A673 (cell line): ENCODE measurements around the gene TMEM185B. TPM values are rescaled to one million over a fixed set of nuclear protein-coding genes. Genes with fewer than 3 reads are reported as not detected.

Experiments used
- BruUV-seq: library from RNA; stranded (reverse); fragments of 400-500 nt; replicated peaks from 2 replicates; lab custom pipeline; 2021; lab: Mats Ljungman, UMichigan
- CTCF ChIA-PET: fragments of 300-600 bp; sonication (Branson Sonifier 250); formaldehyde crosslinking; loops from one replicate; lab custom pipeline; 2022; ENCODE audit warnings: antibody characterized with exemption; lab: Charles Lee
- POLR2A ChIA-PET: fragments of 300-600 bp; sonication (Branson Sonifier 250); formaldehyde crosslinking; loops from one replicate; lab custom pipeline; 2022; ENCODE audit warnings: antibody characterized with exemption; ENCODE audit not compliant: low non-redundant PET; lab: Charles Lee
- DNase-seq: peaks from one replicate; pipeline ENCODE4 v3.0.0-alpha.2; 2015; ENCODE audit warnings: low spot score
- H3K27ac ChIP-seq: fragments of 200-600 bp; sonication (generic); 2 replicates; pipeline ENCODE4 v1.5.1; 2016; ENCODE audit warnings: mixed run types, low read depth, mild to moderate bottlenecking, mixed read lengths, antibody characterized with exemption, low read length; ENCODE audit not compliant: poor library complexity, severe bottlenecking
- H3K27me3 ChIP-seq: fragments of 200-600 bp; sonication (generic); replicated peaks from 2 replicates; pipeline ENCODE4 v1.6.1; 2017; ENCODE audit warnings: mixed run types, low read depth, mild to moderate bottlenecking, mixed read lengths, antibody characterized with exemption, low read length; ENCODE audit not compliant: insufficient read depth, poor library complexity
- H3K36me3 ChIP-seq: fragments of 200-600 bp; sonication (generic); 2 replicates; pipeline ENCODE4 v1.6.1; 2016; ENCODE audit warnings: mixed run types, mild to moderate bottlenecking, mixed read lengths, antibody characterized with exemption, low read length; ENCODE audit not compliant: insufficient read depth, poor library complexity, severe bottlenecking
- H3K4me1 ChIP-seq: fragments of 200-600 bp; sonication (generic); 2 replicates; pipeline ENCODE4 v1.6.1; 2017; ENCODE audit warnings: mixed run types, mild to moderate bottlenecking, mixed read lengths, antibody characterized with exemption, low read length; ENCODE audit not compliant: insufficient read depth, poor library complexity, severe bottlenecking
- H3K4me3 ChIP-seq: fragments of 200-600 bp; sonication (generic); 2 replicates; pipeline ENCODE4 v1.5.1; 2016; ENCODE audit warnings: low read depth, mixed run types, mild to moderate bottlenecking, mixed read lengths, low read length; ENCODE audit not compliant: poor library complexity, severe bottlenecking
- H3K9me3 ChIP-seq: fragments of 200-600 bp; sonication (generic); 2 replicates; pipeline ENCODE4 v1.6.1; 2016; ENCODE audit warnings: mixed run types, low read depth, mild to moderate bottlenecking, mixed read lengths, antibody characterized with exemption, low read length; ENCODE audit not compliant: poor library complexity, severe bottlenecking
- CTCF ChIP-seq: fragments of 300-800, 200-600 bp; sonication (generic); conservative IDR thresholded peaks from 2 replicates; pipeline ENCODE4 v1.5.1; 2017; ENCODE audit warnings: low read depth, mild to moderate bottlenecking, antibody characterized with exemption, low read length, moderate library complexity, mixed read lengths
- EZH2 ChIP-seq: fragments of 200-600 bp; sonication (generic); IDR thresholded peaks from 2 replicates; pipeline ENCODE4 v1.6.1; 2017; ENCODE audit warnings: borderline replicate concordance, low read depth, mild to moderate bottlenecking, mixed read lengths, antibody characterized with exemption, low read length; ENCODE audit not compliant: poor library complexity, severe bottlenecking
- intact Hi-C: fragments of 100-400 bp; cut with micrococcal nuclease; formaldehyde crosslinking; loops from one replicate; pipeline ENCODE4 v1.10.0; 2022; ENCODE audit not compliant: unreplicated experiment
- total RNA-seq: library from RNA; stranded (reverse); gene quantifications from 2 replicates; pipeline ENCODE4 v1.2.3, GENCODE V29; 2021

TMEM185B gene
- total RNA-seq, 1 experiment from 2014 or later, result 34.5 TPM

- Histone ChIP-seq H3K27ac (no peak overlapping the region), H3K9me3 (no peaks in the 10 kb centered on the region), H3K27me3 (no peaks in the 10 kb centered on the region), H3K36me3 (no peaks in the 10 kb centered on the region), H3K4me1 (peaks cover 19% of the 10 kb centered on the region), H3K4me3 (no peak overlapping the region)
- intact Hi-C loops, result no loop called here
- ChIA-PET CTCF (no interaction called here), POLR2A (no interaction called here)
- DNase-seq, result no peak
- no TSS peak for BruUV-seq
- no peak for TF ChIP-seq CTCF
- TF ChIP-seq EZH2, result no peak
Observed at GRCh38 chr2:120250640-120251039, 27.4 kb upstream of the TMEM185B start.

GRCh38 chr2:120247851-120248250 lies 24.7 kb upstream of the TMEM185B start:
- no peak for TF ChIP-seq EZH2
- no peak for TF ChIP-seq CTCF
- H3K36me3 ChIP-seq, result no peaks in the 10 kb centered on the region
- BruUV-seq, result no TSS peak
- no peak overlapping the region for H3K27ac ChIP-seq
- ChIA-PET CTCF (no interaction called here), POLR2A (no interaction called here)
- no peak overlapping the region for H3K4me3 ChIP-seq
- H3K9me3 ChIP-seq, result no peaks in the 10 kb centered on the region
- H3K27me3 ChIP-seq, result no peaks in the 10 kb centered on the region
- peaks cover 27% of the 10 kb centered on the region for H3K4me1 ChIP-seq
- DNase-seq, result no peak
- intact Hi-C loops, result no loop called here

DNA sequence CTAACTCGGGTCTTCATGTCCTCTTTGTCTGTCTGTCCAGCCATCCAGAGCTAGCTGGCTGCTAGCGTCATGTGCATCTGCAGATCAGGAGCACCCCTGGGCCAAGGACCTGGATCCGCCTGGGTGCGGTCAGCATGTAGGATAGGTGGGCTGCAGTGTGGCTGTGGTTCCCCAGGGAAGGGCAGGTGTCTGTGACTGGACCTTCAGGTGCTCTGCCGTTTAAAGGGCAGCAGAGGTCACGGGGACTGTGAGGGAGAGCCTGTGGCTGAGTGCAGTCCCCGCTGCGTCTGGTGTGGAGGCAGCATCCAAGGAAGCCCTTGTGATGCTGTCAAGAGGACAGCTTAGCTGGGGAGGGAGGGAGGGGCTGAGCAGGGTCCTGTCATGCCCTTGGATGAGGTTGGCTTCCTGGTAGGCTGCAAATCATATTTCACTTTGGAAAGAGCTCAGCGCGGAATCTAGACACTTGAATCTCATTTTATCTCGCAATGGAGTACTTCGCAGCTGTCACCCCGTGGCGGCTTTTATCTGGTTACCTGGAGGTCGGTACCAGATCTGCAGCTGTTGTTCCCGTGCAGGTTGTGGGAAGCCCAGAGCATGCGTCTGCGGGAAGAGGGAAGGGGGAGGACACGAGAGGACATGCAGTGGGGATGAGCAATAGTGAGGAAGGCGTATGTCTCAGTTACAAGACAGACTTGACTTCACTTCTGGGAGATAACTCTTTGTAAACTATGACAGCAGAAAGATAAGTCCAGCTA lies 23.5 kb upstream of the TMEM185B start:
- DNase-seq, result no peak
- CTCF ChIA-PET, result interaction anchor here (0.5 kb wide), 1 partner anchor 66 kb away, joined by 3 read pairs; no protein-coding TSS in a partner anchor
- H3K27ac ChIP-seq, result no peak overlapping the region
- H3K36me3 ChIP-seq, result no peaks in the 10 kb centered on the region
- POLR2A ChIA-PET, result no interaction called here
- H3K4me3 ChIP-seq, result no peak overlapping the region
- no TSS peak for BruUV-seq
- peaks cover 27% of the 10 kb centered on the region for H3K4me1 ChIP-seq
- intact Hi-C loops, result no loop called here
- H3K27me3 ChIP-seq, result no peaks in the 10 kb centered on the region
- no peak for TF ChIP-seq EZH2
- no peak for TF ChIP-seq CTCF
- H3K9me3 ChIP-seq, result no peaks in the 10 kb centered on the region
